Measurements from ENCODE around the gene TSGA10IP. TPM values are rescaled to one million over a fixed set of nuclear protein-coding genes. Genes with fewer than 3 reads are reported as not detected.

The TSGA10IP gene
- total RNA-seq, 1 experiment from 2014 or later, result not detected

- no TSS peak for BruUV-seq (replicated peaks)
- no peaks in the 10 kb centered on the region for H3K9me2 ChIP-seq (ENCODE audit: insufficient read depth)
- ATAC-seq, result peak; percentile 92
- peaks cover 6 to 16% of the 10 kb centered on the region in 2 experiments; a peak in 3 of 4 replicates for H3K4me1 ChIP-seq (ENCODE audit: control insufficient read depth in 1 of 2, insufficient read depth in 2 of 2, low read length in 2 of 2)
- H2AFZ ChIP-seq (ENCODE audit: low read depth, low read length, poor library complexity, severe bottlenecking), result peak overlapping the region; percentile 70
- TF ChIP-seq CBX3 (IDR thresholded peaks at IDR 0.05; ENCODE audit: low read depth), result 0 out of 2 replicates have a peak, but pooled peaks have one; percentile 19
- TF ChIP-seq RAD21 (IDR thresholded peaks at IDR 0.05; ENCODE audit: low read depth), result no peak
- TF ChIP-seq EZH2phosphoT487 (IDR thresholded peaks at IDR 0.05; ENCODE audit: borderline replicate concordance), result no peak
- no peak for TF ChIP-seq ATF3 (IDR thresholded peaks at IDR 0.05)
- TF ChIP-seq POLR2A (IDR thresholded peaks at IDR 0.05; ENCODE audit: borderline replicate concordance, extremely low read depth, insufficient read depth, insufficient read length), result no peak
- TF ChIP-seq SIN3A (IDR thresholded peaks at IDR 0.05; ENCODE audit: low read depth), result no peak
- TF ChIP-seq ZBTB33 (IDR thresholded peaks at IDR 0.05; ENCODE audit: extremely low read depth, insufficient replicate concordance, low read length), result no peak
- no peak for TF ChIP-seq SRF (IDR thresholded peaks at IDR 0.05; ENCODE audit: low read depth)
- TF ChIP-seq CTCF (IDR thresholded peaks at IDR 0.05 in 2 of 3, conservative IDR thresholded peaks at IDR 0.05 in 1 of 3; ENCODE audit: borderline replicate concordance in 1 of 3, insufficient read depth in 1 of 3, low read depth in 2 of 3, low read length in 2 of 3), result peak in 2 of 3 experiments; percentile 25 to 48; a peak in 4 of 6 replicates
- H3K27me3 ChIP-seq (ENCODE audit: insufficient read depth, low read length), result no peaks in the 10 kb centered on the region
- peak overlapping the region; percentile 38; the same call in 1 of the 2 replicates for H3K9ac ChIP-seq (ENCODE audit: low read length)
- H4K20me1 ChIP-seq (ENCODE audit: insufficient read depth), result no peaks in the 10 kb centered on the region
- intact Hi-C loops (cut with micrococcal nuclease), result no loop called here
- no peak for DNase-seq (ENCODE audit: low read depth, low spot score)
- no peaks in the 10 kb centered on the region for H3K36me3 ChIP-seq (ENCODE audit: control insufficient read depth in 1 of 2, insufficient read depth in 2 of 2, low read length in 2 of 2)
- no peaks in the 10 kb centered on the region for H3K9me3 ChIP-seq (ENCODE audit: control insufficient read depth in 1 of 2, insufficient read depth in 1 of 2, low read depth in 1 of 2, low read length in 2 of 2)
- H3K27ac ChIP-seq (ENCODE audit: low read depth, low read length), result no peak overlapping the region
- ChIA-PET POLR2A (interaction anchor here (1.2 to 2.9 kb wide), 2 partner anchors 17 to 43 kb away, joined by 3 to 7 read pairs; partner anchors contain the start of gene CCDC85B), RAD21 (ENCODE audit: low non-redundant PET in 1 of 2, low total read pairs in 2 of 2, uncharacterized antibody in 2 of 2, unreplicated experiment in 2 of 2) (no interaction called here), CTCF (interaction anchor here (1.0 to 1.3 kb wide), 2 partner anchors 48 to 120 kb away, joined by 3 to 6 read pairs; partner anchors contain the start of gene SF3B2)
- peak overlapping the region; percentile 76 for H3K4me2 ChIP-seq (ENCODE audit: low read length)
- no peaks in the 10 kb centered on the region for H3K79me2 ChIP-seq (ENCODE audit: insufficient read depth, low read length)
- H3K4me3 ChIP-seq (replicated peaks in 1 of 2; ENCODE audit: low read depth in 1 of 2, low read length in 2 of 2), result peak overlapping the region; percentile 8 to 41
Measured at GRCh38 chr11:65932558-65932919, 12.7 kb upstream of the TSGA10IP start.
